T-helper 9 cell (primary cell): ENCODE measurements around the gene SLC35A2.

Experiments
- DNase-seq: peaks from one replicate; pipeline ENCODE4 v3.0.0-alpha.2; 2020

The SLC35A2 gene

DNA sequence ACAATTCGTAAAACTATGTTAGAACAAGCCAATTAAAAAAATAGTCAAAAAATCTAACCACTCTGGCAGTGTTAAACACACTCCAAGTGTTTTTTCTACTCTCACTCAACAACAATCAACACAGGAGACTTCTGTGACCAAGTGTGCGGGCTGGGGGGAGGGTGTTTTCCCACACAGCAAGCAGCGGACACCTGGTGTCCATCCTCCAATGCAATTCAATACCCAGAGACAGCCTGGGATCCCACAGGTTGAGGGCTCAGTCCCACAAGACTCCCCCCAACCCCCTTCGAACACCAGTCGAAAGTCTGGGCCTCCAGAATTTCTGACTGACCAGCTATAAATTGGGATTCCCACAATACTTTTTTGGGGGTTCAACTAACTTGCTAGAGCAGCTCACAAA is 15.7 kb upstream of the SLC35A2 start:
- DNase-seq: no peak

DNA sequence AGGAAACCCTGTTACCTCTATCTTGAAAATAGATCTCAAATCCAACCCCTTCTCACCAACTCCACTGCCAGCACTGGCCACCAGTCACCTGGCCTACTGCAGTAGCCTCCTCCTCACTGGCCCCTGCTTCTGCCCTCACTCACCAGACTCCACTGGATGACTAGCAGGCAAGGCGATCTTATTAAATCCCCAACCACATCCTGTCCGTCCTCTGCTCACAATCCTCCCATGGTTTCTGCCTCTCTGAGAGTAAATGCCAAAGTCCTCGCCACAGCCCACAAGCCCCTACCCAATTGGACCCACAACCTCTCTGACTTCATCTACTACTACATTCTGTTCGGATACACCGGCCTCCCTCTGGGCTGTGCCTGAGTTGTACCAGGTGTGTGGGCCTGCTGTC is 12.8 kb upstream of the SLC35A2 start:
- DNase-seq: no peak

DNA sequence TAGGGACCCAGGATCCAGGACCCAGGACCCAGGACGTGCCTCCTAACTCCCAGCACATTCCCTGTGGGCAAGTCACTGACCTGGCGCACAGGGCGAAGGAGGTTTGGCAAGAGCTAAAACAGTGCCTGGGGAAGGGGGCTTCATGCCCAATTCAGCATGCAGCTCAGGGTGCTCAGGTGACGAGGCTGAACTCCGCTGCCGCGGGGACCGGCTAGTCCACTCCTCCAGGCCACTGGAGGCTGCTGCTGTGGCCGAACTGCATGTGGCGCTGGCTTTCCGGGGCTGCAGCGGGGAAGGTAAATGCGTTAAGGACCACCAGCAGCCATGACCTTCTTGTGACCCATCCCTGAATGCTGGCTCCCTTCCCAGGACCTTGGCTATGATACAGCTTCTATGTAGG is 12.3 kb upstream of the SLC35A2 start:
- no peak for DNase-seq

DNA sequence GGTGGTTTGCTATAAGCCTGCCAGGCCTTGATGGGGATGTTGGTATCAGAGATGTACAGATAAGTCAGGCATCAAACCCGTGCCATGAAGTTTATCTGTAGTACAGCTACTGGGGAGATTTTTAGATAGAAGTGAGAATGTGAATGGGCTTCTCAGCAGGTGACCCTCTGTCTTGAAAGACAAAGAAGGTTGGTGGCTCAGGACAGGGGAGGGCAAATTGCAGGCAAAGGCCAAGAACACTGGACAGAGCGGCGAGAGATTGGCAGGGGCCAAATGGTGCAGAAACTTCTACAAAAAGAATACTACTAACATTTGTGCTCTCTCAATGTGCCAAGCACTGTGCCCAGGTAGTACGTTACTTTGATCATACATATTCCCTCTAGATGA is 9.3 kb upstream of the SLC35A2 start:
- DNase-seq: no peak

DNA sequence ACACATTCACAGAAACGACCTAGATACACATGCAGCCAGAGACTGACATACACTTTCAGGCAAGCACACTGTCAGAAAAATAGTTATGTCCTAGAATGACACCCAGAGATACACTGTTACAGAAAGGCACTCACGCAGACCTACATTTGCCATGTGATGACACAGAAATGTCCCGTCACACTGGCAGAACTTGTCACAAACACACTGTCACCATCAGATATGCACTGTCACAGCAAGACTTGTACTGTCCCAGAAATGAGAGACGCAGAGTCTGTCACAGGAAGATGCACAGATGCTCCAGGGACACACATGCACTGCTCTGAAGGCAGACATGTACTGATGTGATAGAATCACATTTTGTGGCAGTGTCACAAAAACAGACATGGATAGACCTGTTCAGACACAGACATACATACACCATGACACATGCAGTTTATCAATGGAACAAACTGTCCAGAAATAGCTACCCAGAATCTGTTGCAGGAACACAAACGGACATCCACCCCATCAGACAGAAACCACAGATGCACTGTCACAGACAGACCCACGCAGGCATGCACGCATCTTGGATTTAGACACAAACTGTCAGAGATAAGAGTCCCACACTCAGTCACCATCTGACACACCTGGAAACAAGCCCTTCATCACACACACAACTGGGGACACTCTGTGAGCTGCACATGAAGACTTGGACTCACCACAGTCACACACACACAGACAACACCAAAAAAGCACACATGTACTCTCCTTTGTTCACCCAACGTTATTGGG is 8.7 kb upstream of the SLC35A2 start:
- DNase-seq: no peak

DNA sequence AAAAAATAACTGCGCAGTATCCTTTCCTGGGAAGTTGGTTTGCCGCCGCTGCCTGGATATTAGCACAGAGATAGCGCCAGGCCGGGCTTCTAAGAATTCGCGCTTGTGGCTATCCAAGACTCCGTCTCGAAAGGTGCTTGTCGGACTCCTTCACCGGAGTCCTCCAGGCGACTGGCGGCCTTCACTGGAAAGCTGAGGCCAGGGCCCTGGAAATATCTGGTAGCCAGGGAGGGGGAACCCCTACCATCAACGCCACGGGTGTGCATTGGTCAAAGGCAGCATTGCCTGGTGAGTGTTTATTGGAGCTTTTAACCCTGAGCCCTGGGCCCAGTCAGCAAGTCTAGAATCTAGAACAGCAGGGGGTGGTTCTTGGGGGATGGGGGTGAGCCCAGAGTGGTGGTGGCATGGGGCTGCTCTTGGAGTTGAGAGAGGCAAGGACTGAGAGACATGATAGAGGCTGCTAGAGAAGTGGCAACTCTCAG is 8.0 kb upstream of the SLC35A2 start:
- DNase-seq: no peak

DNA sequence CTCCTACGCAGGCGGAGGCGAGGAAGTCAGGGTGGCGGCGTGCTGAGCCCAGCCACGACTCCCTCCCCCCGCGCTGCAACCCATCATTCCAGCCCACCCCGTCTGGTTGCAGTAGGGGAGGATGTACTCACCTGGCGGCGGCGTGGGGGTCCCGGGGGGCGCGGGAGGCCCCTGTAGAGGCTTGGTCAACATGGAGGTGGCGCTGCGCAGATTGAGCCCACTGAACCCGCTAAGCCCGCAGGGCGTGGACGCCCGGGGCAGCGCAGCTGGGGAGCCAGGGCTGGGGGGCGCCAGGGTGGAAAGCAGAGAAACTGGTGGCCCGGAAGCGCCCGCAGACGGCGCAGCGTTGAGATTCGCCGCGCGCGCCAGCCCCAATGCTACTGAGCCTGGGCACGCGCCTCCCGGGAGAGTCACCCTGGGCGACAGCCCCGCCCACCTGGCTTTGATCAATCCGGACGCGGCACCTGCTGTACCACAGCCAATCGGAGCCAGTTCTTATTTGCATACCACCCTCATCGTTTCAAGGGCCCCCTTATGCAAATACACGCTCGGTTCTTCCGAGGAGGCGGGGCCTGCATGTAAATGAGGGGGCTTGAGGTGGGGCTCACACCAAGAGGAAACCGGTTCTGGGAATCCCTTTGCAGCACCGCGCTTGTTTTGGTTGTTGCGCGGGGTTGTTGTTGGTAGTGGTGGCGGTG is 7.3 kb upstream of the SLC35A2 start, which contains the start of gene PIM2:
Gene PIM2, minus strand, starts transcription at position 382 of the 698 bp plus-strand sequence. Its CDS starts 190 bp downstream, at position 192.
- peak; percentile 82 for DNase-seq

DNA sequence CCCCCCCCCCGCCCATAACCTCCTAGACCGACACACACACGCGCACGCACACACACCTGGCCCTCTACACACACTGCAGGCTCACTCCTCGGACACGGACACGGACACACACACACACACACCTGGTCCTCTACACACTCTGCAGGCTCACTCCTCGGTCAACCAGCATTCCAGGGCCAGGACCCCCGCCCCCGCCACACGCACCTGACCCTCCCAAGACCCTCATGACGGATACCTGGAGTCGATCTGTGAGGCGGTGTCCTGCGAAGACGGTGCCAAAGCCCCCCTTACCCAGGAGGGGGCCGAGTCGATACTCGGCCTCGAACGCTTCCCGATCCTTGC is 6.8 kb upstream of the SLC35A2 start:
- no peak for DNase-seq

DNA sequence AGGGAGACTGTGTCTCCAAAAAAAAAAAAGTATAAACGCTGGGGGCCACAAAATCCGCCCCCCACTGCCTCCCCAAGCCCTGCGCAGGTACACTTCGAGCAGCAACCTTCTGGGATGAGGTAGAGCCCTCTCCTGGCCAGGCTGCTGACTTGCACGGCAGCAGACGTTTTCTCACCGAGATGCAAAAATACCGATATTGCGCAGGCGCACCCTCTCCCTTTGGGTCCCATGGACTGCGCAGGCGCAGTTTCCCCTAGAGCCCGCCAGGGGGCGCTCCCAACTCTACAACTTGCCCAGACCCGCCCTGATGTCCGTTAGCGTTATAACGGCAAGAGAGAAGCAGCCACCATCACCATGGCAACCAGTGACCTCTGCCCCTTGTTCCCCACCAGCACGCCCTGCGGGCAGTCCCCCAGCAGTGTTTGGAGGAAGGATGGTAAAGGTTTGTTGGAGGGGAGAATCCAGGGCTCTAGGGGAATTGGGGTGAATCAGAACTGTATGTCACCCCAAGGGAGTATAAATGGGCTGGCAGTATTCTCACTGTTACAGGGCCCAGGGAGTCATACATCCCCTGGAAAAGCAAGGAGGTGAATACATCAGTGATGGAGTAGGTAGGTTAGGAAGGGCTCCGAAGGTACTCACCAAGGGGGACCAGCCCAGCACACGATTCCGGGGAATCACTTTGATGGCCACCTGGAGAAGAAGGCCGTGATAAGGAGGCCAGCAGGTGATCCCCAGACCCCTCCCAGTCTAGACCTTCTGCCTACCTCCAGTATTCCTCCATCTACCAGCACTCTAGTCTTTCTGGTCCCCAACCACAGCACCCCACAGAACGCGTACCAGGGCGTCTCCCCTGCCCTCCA is 5.9 kb upstream of the SLC35A2 start:
- peak; percentile 80 for DNase-seq

DNA sequence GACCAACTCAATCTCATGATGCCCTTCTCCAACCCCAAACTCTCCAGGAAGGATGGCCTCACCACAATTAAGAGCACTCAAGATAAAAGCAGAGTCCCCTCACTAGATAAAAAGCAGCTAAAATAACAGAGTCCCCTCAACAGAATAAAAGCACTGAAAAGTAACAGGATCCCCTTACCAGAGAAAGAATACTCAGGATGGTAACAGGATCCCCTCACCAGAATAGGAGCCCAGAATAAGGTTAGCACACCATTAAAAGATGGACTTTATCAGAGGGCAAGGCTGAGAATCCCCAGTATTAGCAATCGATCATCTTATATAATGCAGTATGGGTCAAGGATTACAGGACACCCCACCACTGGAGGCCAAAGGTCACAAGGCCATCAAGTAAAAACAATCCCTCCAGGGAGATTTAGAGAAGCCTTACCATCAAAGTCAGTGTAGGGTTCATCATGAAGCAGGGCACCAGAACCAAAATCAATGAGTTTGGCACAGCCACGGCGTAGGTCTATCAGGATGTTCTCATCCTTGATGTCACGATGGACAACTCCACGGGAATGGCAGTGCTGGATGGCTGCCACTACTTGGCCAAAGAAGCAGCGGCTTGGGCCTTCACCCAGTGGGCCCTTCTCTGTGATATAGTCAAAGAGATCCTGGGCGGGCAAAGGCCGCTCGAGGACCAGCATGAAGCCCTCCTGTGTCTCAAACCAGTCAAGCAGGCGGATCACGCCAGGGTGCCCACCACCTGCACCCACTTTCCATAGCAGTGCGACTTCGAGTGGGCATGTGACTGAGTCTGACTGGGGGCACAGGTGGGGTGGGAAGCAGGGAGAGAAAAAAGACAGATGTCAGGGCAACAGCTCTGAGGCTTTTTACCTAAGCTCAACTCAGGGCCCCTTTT is 3.4 kb upstream of the SLC35A2 start:
- DNase-seq: no peak

DNA sequence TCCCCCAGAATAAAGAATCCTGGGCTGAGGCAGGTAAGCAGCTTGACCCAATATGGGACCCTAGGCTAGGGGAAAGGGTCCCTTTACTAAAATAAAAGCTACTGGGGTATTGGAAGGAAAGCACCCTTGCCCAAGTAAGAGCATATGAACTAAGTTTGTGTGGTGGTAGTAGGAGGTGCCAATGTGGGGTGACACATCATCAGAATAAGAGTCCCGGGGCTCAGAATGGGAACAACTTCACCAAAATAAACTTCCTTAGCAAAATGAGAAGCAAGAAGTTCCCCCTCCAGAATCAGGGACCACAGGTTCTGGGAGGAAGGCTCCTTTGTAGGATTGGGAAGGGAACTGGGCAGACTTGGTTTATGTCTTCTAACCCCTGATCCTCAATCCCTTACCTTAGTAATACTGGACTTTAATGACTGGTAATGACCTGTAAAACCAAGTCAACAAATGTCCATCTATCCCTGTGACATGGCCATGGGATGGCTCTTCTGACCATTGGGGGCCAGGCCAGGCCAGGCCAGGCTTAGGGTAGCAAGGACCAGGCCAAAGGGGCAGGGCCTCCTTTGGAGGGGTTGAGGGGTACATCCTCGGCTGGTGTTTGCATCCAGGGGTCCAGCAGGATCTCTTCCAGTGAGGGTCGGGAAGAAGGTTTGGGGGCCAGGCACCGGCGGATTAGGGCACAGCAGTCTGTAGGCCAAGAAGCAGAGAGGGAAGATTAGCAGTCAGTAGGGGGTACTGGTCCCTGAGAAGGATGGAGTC is 2.3 kb upstream of the SLC35A2 start:
- no peak for DNase-seq

DNA sequence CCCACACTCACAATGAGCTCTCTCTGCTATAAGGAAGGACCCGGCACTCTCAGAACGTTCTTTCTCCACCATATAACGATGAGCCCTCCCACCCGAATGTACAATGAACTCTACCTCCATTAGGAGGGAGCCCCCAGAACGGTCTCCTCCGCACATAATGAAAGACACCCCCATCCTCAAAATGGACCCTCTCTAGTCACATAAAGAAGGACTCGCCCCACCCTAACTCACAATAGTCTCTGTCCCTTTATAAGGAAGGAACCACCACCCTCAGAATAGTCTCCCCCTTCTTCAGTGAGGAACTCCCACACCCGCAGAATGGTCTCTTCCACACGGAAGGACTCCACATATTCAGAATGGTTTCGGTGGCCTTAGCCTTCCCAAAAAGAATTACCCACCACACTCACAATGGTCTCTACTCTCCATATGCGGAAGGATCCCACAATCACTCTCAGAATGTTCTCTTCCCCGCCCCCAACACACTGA is 477 bp downstream of the SLC35A2 start:
- DNase-seq: no peak

DNA sequence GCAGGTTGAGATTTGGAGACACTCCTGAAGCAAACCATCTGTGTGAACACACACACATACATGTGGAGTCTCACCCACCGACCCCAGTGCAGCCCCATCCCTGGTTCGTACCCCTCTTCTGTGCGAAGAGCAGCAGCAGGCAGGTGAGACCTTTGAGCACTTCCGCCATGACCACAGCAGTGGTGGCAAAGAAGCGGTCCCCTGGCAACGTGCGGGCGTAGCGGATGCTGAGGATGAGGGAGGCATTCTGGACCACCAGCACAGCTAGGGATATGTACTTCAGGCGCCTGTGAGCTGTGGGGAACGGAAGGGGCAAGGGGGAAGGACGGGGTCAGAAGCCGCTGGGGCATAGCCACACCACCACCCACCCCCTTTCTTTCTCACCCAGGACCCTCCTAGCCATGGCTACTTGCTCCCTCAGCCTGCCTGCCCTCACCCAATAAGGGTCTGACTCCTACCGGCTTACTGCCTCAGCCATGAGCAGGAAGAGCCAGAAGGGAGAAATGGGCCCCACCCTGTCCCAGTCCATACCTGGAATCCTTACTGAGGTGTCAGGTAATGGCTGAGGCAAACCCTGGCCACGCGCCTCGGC is 1.6 kb downstream of the SLC35A2 start:
- no peak for DNase-seq

DNA sequence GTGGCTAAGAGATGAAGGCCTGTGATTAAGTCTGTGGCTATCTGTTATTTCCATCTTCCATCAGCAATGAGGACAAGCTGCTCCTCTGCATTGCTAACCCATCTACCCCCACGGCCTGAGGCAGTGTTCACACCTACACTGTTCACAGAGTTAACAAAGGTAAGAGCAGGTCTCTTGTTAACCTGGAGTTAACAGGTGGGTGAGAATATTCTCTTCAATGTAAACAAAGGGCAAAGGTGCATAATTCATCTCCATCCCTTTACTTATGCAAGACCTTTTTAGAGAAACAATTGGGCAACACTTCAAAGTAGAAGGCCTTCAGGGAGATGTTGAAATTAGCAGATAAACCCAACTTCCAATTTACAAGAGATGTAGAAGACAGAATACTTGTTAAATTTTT is 2.8 kb downstream of the SLC35A2 start:
- no peak for DNase-seq

DNA sequence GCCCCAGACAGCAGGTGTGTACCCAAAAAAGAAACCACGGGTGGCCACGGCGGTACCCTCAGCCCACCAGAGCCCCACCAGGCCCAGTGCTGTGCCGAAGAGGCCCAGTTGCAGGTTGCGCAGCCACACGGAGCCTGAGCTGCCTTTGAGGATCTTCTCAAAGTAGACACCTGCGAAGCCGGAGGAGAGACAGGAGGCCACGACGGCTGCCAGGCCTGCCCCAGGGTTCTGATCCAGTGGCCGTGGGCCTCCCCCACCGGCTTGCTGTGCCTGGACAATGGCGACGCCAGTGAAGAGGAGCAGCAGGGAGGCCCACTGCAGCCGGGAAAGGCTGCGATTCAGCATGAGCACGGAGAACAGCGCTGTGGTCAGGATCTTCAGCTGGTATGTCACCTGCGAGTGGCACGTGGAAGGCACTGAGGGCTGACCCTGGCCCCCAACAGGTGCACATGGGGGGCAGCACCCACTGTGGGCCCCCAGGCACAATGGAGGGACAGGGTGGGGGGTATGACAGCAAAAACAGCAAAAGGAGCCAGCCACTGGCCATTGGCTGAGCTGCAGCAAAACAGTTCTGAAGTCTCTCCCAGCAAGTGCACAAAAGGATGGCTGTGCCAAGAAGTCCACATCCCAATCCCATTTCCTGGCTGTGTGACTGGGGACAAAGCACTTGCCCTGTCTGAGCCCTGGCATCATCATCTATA is 6.2 kb downstream of the SLC35A2 start:
- no peak for DNase-seq

DNA sequence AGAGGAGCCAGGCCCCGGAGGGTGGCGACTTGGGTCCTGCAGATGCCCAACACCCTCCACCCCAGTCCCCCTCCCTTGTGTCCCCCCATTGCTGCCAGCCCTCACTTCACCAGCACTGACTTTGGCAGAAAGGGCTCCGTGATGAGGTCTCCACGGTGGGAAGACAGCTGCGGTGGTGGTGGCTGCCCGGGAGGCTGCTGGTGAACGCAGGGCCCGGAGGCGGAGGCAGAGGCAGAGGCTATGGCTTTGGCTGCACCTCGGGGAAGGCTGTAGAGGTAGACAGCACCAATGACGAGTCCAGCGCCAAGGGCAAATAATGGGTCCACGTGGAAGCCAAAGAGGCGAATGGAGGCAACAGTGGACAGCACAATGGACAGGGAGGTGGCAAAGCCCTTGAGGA is 6.8 kb downstream of the SLC35A2 start:
- DNase-seq: no peak

DNA sequence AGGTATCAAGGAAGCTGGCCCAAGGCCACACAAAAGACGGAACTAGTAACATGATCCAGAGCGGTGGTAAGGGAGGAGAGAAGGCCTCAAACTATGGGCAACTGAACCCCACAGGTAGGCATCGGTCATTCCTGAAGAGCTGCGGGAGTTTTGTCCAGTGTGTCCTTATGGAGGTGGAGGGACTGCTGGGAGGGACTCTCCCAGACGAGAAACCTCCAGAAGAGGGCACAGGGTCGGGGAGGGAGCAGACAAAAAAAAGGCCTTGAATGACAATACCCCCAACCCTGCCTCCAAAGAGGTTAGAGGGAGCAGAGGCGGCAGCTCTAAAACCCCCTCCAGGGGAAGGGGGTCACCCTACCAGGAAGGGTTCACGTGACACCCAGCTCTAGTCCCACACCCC is 7.3 kb downstream of the SLC35A2 start:
- no peak for DNase-seq

DNA sequence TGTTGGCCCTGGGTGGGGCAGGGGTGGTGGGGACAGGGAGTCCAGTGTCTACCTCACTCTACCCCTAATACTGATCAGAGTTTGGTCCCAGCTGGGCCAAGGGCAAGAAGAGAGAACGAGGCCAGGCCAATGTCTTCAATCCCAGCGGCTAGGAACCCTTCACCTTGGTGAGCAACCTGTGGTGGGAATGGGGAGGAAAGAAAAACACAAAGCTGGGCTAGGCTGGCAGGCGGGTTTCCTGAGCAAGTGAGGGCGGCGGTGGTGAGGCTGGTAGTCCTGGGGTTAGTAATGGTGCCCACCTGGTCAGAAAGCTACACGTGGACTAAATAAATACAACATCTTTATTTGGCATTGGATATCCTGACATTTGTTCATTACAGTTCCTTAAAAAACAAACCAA is 8.2 kb downstream of the SLC35A2 start:
- no peak for DNase-seq

DNA sequence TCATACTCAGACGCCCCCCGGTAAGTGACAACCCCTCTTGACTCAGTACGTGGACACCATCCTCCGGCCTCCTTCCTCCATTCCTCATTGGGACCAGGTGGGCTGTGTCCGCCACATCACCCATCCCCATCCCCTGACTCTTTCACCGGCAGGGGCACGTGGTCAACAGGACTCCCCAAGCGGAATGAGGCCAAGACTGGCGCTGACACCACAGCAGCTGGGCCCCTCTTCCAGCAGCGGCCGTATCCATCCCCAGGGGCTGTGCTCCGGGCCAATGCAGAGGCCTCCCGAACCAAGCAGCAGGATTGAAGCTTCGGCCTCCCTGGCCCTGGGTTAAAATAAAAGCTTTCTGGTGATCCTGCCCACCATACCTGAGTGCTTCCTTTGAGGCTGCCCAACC is 8.7 kb downstream of the SLC35A2 start:
- no peak for DNase-seq

DNA sequence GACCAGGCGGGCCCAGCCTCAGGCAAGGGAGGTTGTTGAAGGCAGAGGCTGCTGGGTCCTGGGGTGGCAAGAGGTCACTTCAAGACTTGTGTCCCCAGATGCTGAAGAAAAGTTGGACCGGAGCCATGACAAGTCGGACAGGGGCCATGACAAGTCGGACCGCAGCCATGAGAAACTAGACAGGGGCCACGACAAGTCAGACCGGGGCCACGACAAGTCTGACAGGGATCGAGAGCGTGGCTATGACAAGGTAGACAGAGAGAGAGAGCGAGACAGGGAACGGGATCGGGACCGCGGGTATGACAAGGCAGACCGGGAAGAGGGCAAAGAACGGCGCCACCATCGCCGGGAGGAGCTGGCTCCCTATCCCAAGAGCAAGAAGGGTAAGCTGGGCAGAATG is 9.3 kb downstream of the SLC35A2 start:
- DNase-seq: no peak
